CD4-positive, alpha-beta T cell treated with Interleukin-1 beta for 1 hour (primary cell): Measurements from ENCODE around the gene FDCSP.
"Not testable (repeated sequence)": the region's sequence is repeated elsewhere in the genome, so short reads cannot be mapped to it uniquely, and the experiment has no call there.

ENCODE experiments used
- DNase-seq, 2 donors: peaks; one replicate each; pipeline ENCODE4 v3.0.0-alpha.2; 2020 to 2022

FDCSP gene

DNA sequence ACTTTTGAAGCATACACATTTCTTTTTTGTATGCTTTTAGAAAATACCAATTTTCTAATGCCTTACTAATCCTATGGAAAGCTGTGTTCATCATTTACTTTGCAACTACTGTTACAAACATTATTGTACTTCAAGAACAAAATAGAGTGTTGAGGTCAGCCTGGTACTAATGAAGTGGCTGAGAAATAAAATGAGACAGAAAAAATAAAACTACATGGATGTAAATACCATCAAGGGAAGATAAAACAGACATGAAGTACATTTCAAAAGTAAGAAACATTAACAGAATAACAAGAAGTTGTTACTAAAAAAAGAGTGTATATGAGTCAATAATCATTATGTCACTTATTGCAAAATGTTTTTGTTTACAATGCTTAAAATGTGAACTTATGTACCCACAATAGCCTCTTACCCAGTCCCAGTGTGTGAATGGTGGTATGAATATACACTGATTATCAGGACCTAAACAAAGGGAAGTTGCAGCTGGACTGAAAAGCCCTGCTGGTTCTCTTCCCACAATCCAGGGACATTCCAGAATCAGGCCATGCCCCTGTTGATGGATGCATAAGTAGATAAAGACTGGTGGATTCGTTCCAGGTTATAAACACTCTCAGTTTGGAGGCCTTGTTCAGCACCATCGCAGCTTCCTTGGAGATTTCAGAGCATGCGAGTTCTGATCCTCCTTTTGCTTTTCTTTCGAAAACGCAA is 14.1 kb downstream of the FDCSP start:
- DNase-seq, result no peak

DNA sequence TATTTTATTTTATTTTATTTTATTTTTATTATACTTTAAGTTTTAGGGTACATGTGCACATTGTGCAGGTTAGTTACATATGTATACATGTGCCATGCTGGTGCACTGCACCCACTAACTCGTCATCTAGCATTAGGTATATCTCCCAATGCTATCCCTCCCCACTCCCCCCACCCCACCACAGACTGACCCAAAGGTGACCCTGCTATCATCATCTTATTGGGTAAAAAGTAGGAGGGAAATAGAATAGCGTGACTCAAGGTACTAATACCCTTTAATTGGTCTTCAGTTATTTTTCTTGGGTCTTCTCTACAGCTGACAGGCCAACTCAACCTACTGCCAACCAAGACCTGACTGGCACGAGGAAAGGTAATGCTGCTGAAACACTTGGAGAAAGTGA is 16.4 kb downstream of the FDCSP start, which contains the start of gene CSN3:
Gene CSN3 (plus strand): TSS at position 301 of the 400 bp plus-strand sequence. CDS start 2,223 bp downstream, outside the sequence.
- not testable (repeated sequence) for DNase-seq

DNA sequence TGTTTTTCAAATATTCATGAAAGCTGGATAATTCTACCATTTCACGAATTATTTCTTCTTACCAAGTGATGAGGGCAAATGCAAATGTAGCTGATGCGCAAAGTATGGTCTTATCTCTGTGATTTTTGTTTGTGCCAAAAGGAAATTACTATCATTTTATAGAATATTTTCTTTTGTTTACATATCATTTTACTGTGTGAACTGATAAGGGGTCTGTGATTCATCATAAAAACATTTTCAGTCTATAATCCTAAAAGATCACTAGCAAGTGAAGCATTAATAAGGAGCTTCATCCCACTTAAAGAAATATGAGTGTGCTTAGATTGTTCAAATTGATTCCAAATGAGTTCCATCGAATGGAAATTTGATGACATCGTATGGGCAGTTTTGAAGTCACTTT is 17.2 kb downstream of the FDCSP start:
- DNase-seq, result no peak

DNA sequence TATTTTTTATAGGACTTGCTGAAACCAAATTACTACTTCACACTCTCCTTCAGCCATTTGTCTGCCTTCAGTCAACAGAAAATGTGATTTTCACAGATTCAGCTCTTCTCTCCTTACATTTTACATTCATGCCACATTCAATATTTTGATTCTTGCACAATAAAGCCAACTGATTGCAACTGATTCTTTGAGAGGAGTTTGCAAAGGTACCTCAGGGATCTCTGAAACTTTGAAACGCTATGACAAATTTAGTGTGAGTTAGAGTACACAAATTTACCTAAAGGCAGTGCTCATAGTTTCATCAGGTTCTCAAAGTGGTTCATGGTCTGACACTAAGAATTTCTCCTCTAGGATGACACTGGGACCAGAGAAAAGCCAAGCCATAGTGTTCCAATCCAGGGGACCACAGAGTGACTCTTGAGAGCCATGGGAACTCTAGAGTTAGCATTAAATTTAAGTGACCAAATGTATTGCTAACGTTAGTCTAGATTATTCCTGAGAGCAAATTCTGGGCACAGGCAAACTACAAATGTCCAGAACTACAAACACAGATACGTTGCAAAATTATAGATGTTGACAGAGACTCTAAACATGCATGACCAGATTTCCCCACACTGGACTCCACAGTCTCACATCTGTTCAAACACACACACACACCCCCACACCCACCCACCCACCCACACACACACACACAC is 25.5 kb downstream of the FDCSP start:
- no peak for DNase-seq

DNA sequence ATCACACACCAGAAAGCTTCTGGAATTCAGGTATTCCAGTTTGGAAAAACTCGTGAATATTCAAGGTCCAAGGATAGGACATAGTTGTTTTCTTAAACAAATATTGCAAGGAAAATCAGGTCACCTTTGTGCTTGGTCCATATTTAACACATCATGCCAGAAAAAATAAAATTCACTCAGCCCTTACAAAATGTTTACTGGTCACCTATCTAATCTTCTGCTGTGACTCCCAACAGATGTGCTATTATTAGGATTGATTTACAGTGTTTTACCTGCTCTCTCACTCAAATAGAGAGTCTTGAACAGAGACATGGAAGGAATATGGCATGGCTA is 26.0 kb downstream of the FDCSP start:
- no peak for DNase-seq

DNA sequence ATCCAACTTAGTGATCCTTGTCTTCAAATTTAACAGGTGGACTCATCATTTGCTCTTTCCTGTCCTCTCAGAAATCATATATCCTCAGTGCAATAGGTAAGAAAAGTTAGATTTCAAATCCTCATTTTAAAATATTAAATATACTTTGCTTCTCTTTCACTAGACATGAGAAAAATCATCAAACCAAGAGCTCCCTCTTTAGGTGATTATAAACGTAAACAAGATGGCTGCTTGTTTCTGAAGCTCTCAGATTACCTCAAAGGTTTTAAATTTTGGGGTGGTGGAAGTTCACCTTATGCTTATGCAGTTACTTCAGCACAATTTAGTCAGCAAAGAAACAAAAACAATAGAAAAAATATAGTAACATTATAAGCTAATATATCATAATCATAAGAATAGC is 43.8 kb downstream of the FDCSP start:
- no peak for DNase-seq

DNA sequence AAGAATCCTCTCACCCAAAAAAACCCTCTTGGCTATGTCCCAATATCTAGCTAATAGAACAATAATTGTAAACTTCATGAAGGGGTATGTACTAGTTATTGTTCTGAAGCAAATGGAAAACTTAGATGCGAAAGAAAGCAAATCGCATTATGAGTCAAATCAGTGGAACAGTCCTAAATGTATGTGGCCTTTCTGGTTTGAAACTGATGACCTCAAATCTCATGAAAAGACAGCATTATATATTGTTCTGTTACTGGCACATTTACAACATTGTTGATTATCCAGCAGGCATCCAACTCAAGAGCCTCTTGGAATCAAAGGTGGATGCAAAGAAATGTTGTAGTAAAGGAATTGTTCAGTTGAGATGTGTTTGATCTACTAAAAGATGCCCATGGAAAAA is 51.2 kb downstream of the FDCSP start:
- DNase-seq, result no peak

DNA sequence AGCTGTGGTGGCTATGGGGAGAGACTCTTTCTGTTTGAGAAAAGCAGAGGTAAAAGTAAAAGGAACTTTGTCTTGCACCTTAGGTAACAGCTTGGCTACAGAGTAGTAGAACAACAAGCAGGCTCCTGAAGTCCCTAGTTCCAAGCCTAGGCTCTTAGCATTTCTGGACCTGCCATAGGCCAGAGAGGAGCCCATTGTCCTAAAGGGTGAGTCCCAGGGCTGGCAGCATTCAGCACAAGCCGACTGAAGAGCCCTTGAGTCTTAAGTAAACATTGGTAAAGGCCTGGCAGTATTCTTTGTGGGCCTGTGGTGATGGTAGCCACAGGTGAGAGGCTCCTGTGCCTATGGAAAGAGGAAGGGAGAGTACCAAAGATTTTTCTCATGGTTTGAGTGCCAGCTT is 54.6 kb downstream of the FDCSP start:
- DNase-seq, result no peak
